Neuron (in vitro differentiated cells): ENCODE measurements around the gene FSIP2.

Experiments used
- H2AFZ ChIP-seq: one replicate; pipeline ENCODE4 v1.6.1; 2013; ENCODE audit warnings: low read depth, mild to moderate bottlenecking, inconsistent platforms, low read length, moderate library complexity
- H3K27me3 ChIP-seq: one replicate; pipeline ENCODE4 v1.6.1; 2013; ENCODE audit warnings: low read length; ENCODE audit not compliant: insufficient read depth
- H3K36me3 ChIP-seq: one replicate; pipeline ENCODE4 v1.6.1; 2013; ENCODE audit warnings: low read length; ENCODE audit not compliant: insufficient read depth
- H3K4me1 ChIP-seq: one replicate; pipeline ENCODE4 v1.6.1; 2013; ENCODE audit warnings: low read length; ENCODE audit not compliant: insufficient read depth
- H3K4me3 ChIP-seq: 2 replicates; pipeline ENCODE4 v1.5.1; 2013; ENCODE audit warnings: mild to moderate bottlenecking, low read length, moderate library complexity
- H3K9me3 ChIP-seq: one replicate; pipeline ENCODE4 v1.6.1; 2013; ENCODE audit warnings: low read length

FSIP2 gene

DNA sequence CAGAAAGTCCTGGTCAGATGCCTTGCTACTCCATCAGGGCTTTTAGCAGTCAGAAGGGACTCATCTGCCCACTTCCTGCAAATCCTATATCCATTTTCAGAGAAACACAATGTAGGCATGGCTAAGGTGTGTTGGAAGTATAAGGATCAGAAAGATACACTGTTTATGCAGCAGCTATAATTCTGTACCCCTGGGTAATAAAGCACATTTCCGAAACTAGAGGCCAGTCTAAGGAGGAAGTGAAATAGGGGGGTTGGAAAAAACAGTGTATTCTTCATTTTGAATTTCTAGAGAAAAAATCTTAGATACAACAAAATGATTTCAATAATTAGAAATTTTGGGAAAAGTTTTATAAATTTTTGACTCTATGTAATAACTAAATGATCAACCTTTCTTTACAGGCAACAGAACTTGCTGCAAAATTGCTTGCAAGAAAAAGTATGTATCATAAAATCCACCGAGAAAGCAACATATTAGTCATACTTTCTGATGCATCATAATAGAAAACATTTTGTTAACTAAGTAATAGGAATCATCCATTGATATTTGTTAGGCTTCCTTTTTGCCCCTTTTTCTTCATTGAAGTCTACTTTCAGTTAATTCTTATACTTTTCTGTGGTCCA is 47.4 kb downstream of the FSIP2 start:
- Histone ChIP-seq H3K4me1 (no peaks in the 10 kb centered on the region), H3K27me3 (no peaks in the 10 kb centered on the region), H2AFZ (no peak overlapping the region), H3K9me3 (no peaks in the 10 kb centered on the region), H3K36me3 (no peaks in the 10 kb centered on the region), H3K4me3 (no peak overlapping the region)

DNA sequence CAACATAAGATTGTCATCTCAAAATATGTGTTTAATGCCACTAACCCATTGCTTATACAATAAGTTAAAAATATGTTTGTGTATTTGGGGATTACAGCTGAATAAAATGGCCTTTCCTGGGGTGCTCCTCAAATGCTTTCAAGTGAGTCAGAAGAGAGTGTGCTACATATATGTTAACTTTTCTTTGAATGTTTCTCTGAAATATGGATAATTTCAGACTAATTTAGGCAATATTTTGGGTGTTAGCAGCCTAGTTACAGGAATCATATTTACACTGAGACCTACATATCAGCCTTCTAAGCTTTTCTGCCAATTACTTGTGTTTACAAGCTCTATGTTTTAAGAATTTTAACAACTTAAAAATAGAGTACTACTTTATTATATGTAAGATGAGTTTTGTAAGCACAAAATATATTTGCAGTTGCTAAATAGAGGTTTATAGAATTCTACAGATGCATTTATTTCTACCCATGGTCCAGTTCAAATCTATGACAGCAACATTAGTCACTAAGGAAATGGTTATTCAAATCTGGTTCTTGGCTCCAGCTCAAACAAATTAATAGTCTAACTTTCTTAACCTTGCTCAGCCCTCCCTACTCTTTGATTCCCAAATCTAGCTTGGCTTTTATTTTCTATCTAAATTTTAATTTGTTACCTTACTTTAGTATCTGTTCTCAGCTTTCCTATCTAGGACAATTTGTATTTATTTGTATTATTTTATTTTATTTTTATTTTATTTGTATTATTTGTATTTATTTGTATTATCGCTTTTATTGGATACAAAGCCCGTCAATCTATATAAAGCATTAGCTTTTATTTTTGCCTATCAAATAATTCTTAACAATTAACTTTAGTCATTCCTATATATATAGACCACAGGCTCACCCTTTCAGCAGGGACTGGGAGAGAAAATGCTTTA is 48.9 kb downstream of the FSIP2 start:
- H2AFZ ChIP-seq, result no peak overlapping the region
- no peaks in the 10 kb centered on the region for H3K27me3 ChIP-seq
- no peaks in the 10 kb centered on the region for H3K4me1 ChIP-seq

DNA sequence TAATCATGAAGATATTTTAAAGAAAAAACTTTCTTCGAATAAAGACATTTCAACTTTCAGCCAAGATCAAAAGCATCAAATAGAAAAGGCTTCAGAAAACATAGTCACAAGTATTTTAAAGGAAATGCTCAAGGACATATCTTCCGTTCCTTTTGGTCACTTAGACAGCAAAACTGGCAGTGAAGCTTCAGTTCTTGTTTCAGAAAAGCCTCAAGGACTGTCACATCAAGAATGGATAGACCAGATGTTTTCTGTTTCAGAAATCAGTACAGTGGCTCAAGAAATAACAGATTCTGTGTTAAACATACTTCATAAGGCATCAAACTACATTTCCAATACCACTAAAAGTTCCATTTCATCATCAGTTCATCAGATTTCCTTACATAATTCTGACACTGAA is 51.8 kb downstream of the FSIP2 start:
- no peaks in the 10 kb centered on the region for H3K36me3 ChIP-seq
- H2AFZ ChIP-seq, result no peak overlapping the region
- no peaks in the 10 kb centered on the region for H3K27me3 ChIP-seq
- H3K4me3 ChIP-seq, result no peak overlapping the region
- no peaks in the 10 kb centered on the region for H3K4me1 ChIP-seq
- H3K9me3 ChIP-seq, result no peaks in the 10 kb centered on the region

More for the DNA sequence above, 48.9 kb downstream of the FSIP2 start:
- no peaks in the 10 kb centered on the region for H3K9me3 ChIP-seq
- H3K36me3 ChIP-seq, result no peaks in the 10 kb centered on the region
- no peak overlapping the region for H3K4me3 ChIP-seq

DNA sequence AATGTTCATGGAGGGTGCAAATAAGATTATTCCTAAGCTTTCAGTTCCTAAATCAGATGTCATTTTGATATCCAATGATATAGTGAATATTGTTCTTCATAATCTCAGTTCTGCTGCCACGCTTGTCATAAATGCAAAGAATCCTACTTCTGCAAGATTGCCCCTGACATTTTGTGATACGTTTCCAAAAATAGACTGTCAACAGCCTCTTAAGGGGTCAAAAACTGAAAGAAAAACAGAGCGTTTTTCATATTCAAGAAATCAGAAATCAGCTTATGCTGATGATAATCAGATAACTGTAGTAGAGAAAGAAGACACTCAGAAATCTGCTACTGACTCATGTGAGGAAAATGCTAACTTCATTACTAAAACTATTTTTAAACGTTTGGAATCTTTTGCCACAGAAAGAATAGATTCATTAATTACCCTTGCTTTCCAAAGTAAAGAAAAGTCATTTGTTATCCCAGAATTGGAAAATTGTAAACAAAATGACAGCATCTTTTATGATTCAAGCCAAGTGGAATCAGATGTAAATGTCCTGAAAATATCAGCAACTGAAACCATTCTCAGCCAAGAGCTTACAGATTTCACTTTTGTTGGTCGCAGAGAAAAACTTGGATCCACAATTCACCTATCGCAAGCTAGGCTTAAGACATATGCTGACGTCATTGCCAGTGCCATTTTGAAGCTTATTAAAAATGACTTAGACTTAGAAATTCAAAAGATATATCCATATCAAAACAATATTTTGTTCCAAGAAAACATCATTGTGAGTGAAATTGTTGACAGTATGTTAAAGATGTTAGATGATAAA is 55.1 kb downstream of the FSIP2 start:
- no peaks in the 10 kb centered on the region for H3K9me3 ChIP-seq

DNA sequence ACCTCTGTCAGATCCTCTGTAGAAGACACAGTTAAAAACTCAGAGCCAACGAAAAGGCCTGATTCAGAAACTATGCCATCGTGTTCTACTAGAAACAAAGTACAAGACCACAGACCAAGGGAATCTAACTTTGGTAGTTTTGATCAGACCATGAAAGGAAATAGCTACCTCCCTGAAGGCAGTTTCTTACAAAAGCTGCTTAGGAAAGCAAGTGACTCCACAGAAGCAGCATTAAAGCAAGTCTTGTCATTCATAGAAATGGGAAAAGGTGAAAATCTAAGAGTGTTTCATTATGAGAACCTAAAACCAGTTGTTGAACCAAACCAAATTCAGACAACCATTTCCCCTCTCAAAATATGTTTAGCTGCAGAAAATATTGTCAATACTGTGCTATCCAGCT is 58.2 kb downstream of the FSIP2 start:
- Histone ChIP-seq H3K4me3 (no peak overlapping the region), H3K36me3 (no peaks in the 10 kb centered on the region), H2AFZ (no peak overlapping the region), H3K4me1 (no peaks in the 10 kb centered on the region), H3K27me3 (no peaks in the 10 kb centered on the region), H3K9me3 (no peaks in the 10 kb centered on the region)

More for the DNA sequence above, 55.1 kb downstream of the FSIP2 start:
- Histone ChIP-seq H3K4me3 (no peak overlapping the region), H2AFZ (no peak overlapping the region), H3K4me1 (no peaks in the 10 kb centered on the region), H3K27me3 (no peaks in the 10 kb centered on the region), H3K36me3 (no peaks in the 10 kb centered on the region)

DNA sequence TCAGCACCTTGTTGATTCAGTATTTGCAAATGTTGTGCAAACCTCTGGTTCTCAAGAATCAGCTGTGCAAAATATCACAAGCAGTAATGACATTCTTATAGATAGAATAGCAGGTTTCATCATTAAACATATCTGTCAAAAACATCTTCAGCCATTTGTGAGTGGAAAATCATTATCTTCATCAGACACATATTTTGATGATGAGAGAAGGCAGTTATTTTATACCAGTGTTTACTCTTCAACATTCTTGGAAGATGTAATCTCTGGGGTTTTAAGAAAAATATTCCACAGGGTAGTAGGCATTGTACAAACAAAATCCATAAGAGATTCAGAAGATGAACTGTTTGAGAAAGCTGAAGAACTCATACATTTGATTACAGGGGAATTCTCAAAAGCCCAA is 64.3 kb downstream of the FSIP2 start:
- no peaks in the 10 kb centered on the region for H3K36me3 ChIP-seq
- no peak overlapping the region for H2AFZ ChIP-seq
- H3K4me1 ChIP-seq, result no peaks in the 10 kb centered on the region
- H3K4me3 ChIP-seq, result no peak overlapping the region
- H3K27me3 ChIP-seq, result no peaks in the 10 kb centered on the region
- no peaks in the 10 kb centered on the region for H3K9me3 ChIP-seq

DNA sequence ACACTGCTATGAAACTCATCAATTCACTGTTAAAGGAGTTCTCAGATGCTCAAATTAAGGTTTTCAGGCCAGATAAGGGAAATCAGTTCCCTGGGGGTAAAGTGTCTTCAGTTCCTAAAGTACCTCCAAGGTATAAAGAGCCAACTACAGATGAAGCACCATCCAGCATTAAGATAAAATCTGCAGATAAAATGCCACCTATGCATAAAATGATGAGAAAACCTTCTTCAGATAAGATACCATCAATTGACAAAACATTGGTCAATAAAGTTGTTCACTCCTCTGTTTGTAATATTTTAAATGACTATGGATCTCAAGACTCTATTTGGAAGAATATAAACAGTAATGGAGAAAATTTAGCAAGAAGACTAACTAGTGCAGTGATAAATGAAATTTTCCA is 68.2 kb downstream of the FSIP2 start:
- Histone ChIP-seq H3K9me3 (no peaks in the 10 kb centered on the region), H2AFZ (no peak overlapping the region), H3K4me1 (no peaks in the 10 kb centered on the region), H3K36me3 (no peaks in the 10 kb centered on the region), H3K4me3 (no peak overlapping the region), H3K27me3 (no peaks in the 10 kb centered on the region)

DNA sequence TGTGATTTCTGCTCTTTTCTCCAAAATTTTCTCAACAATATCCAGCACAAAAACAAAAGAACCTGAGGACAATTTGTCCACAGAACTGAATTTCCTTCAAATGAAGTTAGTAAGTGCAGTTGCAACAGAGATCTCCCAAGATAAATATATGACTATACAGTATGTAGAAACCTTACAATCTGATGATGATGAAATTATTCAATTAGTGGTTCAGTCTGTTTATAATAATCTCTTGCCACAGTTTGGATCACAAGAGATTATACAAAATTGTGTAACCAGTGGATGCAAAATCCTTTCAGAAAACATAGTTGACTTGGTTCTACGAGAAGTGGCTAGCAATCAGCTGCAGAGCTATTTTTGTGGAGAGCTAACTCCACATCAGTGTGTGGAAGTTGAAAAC is 68.7 kb downstream of the FSIP2 start:
- Histone ChIP-seq H3K4me3 (no peak overlapping the region), H2AFZ (no peak overlapping the region), H3K9me3 (no peaks in the 10 kb centered on the region), H3K36me3 (no peaks in the 10 kb centered on the region), H3K4me1 (no peaks in the 10 kb centered on the region), H3K27me3 (no peaks in the 10 kb centered on the region)

DNA sequence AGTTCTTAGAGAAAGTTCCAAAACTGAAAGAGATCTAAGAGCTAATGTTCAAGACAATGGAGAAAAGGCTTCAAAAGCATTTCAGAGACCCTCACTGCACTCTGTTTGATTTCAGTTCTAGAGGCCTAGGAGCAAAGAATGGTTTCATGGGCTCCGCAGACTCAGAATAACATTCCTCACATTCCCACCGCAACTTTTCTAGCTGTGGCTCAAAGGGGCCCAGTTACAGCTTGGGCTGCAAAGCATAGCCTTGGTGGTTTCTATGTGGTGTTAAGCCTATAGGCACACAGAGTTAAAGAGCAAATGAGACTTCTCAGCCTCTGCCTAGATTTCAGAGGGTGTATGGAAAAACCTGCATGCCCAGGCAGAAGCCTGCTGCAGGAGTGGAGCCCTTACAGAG is 73.0 kb downstream of the FSIP2 start:
- no peaks in the 10 kb centered on the region for H3K36me3 ChIP-seq
- no peak overlapping the region for H2AFZ ChIP-seq
- H3K27me3 ChIP-seq, result no peaks in the 10 kb centered on the region
- no peaks in the 10 kb centered on the region for H3K4me1 ChIP-seq
- H3K4me3 ChIP-seq, result no peak overlapping the region
- H3K9me3 ChIP-seq, result no peaks in the 10 kb centered on the region

DNA sequence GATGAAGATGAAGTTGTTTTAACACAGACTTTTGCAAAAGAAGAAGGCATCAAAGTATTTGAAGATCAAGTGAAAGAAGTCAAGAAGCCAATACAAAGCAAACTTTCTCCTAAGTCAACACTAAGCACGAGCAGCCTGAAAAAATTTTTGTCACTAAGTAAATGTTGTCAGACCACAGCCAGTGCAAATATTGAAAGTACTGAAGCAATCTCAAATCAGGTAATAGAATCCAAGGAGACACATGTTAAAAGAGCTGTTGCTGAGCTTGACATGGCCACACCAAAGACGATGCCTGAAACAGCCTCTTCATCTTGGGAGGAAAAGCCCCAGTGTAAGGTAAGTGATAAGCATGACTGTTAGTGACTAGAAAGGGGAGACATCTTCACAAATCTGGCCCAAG is 75.1 kb downstream of the FSIP2 start:
- H2AFZ ChIP-seq, result no peak overlapping the region
- no peaks in the 10 kb centered on the region for H3K9me3 ChIP-seq
- H3K27me3 ChIP-seq, result no peaks in the 10 kb centered on the region
- no peaks in the 10 kb centered on the region for H3K4me1 ChIP-seq
- H3K4me3 ChIP-seq, result no peak overlapping the region
- H3K36me3 ChIP-seq, result no peaks in the 10 kb centered on the region

DNA sequence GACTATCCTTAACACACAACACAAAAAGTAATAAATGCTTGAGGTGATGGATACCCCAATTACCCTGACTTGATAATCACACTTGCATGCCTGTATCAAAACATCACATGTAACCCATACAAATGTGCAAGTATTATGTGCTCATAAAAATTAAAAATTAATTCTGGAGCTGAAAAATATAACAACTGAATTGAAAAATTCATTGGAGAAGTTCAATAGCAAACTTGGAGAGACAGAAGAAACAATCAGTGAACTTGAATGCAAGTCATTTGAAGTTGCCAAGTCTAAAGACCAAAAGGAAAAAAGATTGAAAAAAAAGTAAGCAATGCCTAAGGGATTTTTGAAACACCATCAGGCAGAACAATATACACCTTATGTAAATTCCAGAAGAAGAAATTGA is 79.4 kb downstream of the FSIP2 start:
- H3K4me3 ChIP-seq, result no peak overlapping the region
- no peaks in the 10 kb centered on the region for H3K27me3 ChIP-seq
- no peaks in the 10 kb centered on the region for H3K9me3 ChIP-seq
- H2AFZ ChIP-seq, result no peak overlapping the region
- H3K36me3 ChIP-seq, result no peaks in the 10 kb centered on the region
- no peaks in the 10 kb centered on the region for H3K4me1 ChIP-seq

DNA sequence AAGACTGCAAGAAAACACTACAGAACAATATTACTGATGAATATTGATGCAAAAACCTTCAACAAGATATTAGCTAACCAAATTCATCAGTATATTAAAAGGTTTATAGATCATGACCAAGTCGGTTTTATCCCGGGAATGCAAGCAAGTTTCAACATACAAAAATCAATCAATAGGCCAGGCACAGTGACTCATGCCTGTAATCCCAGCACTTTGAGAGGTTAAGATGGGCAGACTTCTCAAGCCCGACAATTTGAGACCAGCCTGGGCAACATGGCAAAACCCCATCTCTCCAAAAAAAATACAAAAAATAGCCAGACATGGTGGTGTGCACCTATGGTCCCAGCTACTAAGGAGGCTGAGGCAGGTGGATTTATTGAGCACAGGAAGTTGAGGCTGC is 82.9 kb downstream of the FSIP2 start:
- no peaks in the 10 kb centered on the region for H3K27me3 ChIP-seq
- no peak overlapping the region for H3K4me3 ChIP-seq
- H2AFZ ChIP-seq, result no peak overlapping the region
- H3K9me3 ChIP-seq, result no peaks in the 10 kb centered on the region
- H3K4me1 ChIP-seq, result no peaks in the 10 kb centered on the region
- no peaks in the 10 kb centered on the region for H3K36me3 ChIP-seq

DNA sequence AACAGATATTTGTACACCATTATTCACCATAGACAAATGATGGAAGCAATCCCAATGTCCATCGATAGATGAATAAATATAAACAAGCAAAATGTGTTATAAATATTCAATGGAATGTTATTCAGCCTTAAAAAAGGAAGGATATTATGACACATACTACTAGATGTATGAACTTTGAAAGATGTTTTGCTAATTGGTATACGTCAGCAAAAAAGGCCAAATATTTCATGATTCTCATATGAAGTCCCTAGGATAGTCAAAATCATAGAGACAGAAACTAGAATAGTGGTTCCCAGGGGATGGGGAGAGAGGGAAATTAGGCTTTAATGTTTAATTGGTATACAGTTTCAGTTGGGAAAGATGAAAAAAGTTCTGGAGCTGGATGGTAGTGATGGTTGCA is 85.2 kb downstream of the FSIP2 start:
- H3K36me3 ChIP-seq, result no peaks in the 10 kb centered on the region
- no peaks in the 10 kb centered on the region for H3K9me3 ChIP-seq
- H3K27me3 ChIP-seq, result no peaks in the 10 kb centered on the region
- no peak overlapping the region for H2AFZ ChIP-seq
- H3K4me1 ChIP-seq, result no peaks in the 10 kb centered on the region
- no peak overlapping the region for H3K4me3 ChIP-seq
